ENCODE data around the gene ANKFY1.
A peak's percentile ranks its signal among the peaks of the same experiment; 100 is the strongest.

The ANKFY1 gene

GRCh38 chr17:4220655-4221054 is 43.1 kb downstream of the ANKFY1 start:
- TF ChIP-seq CTCF (IDR thresholded peaks at IDR 0.05; ENCODE audit: low read depth, low read length), result no peak
- H3K4me3 ChIP-seq (replicated peaks in 1 of 2; ENCODE audit: low read depth in 2 of 2, low read length in 2 of 2), result no peak overlapping the region
- peak; percentile 31 to 58 for DNase-seq (ENCODE audit: low read depth in 2 of 2)

GRCh38 chr17:4219241-4219640 is 44.5 kb downstream of the ANKFY1 start:
- no peak for TF ChIP-seq CTCF (IDR thresholded peaks at IDR 0.05; ENCODE audit: low read depth, low read length)
- DNase-seq (ENCODE audit: low read depth in 2 of 2), result no peak
- H3K4me3 ChIP-seq (replicated peaks in 1 of 2; ENCODE audit: low read depth in 2 of 2, low read length in 2 of 2), result no peak overlapping the region

DNA sequence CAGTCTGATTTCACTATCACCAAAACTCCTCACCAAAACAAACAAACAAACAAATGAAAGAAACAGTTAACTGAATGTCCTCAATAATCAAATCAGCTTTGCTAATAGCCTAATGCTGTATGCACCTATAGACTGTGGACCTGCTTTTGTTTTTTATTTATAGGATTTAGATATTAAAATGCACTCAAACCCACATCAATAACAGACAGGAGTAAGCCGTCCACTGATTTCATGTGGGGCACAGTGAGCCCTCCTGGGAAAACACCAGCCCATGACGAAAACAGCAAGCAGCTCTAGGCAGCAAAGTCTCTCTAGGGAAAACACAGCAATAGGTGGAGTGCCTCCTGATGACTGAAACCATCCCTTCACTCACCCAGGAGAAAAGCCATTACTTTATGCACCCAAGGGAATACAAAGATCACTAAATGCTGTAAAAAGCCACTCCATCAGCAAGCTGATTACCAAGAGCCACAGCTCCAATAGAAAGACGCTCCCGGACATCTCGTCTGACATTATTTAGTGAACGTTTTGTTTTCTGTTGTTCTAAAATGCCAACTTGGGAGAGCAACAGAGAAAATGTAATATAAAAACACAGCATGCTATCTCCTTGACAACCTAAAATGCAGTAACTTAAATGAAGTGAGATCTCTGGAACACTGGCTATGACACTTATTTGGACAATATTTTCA is 47.8 kb downstream of the ANKFY1 start:
- H3K4me3 ChIP-seq (replicated peaks in 1 of 2; ENCODE audit: low read depth in 2 of 2, low read length in 2 of 2), result no peak overlapping the region
- peak in 1 of 2 donors; percentile 43 for DNase-seq (ENCODE audit: low read depth in 2 of 2)
- no peak for TF ChIP-seq CTCF (IDR thresholded peaks at IDR 0.05; ENCODE audit: low read depth, low read length)

DNA sequence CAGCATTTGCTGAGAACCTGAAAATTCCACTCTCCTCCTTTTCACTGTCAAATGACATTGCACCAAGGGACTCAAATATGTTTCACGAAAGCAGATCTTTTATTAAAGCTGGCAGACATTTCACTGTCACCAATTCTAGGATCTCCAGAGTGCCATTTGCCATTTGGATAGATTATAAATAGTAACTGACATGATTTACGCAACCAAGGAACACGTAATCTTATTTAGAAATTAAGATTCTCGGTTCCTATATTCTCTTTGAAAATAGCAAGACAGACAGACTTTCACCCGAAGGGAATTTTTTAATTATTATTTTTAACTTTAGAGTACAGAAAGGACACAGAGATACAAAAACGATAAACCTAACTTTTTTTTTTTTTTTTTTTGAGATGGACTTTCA is 49.6 kb downstream of the ANKFY1 start:
- no peak overlapping the region for H3K4me3 ChIP-seq (replicated peaks in 1 of 2; ENCODE audit: low read depth in 2 of 2, low read length in 2 of 2)
- DNase-seq (ENCODE audit: low read depth in 2 of 2), result no peak
- no peak for TF ChIP-seq CTCF (IDR thresholded peaks at IDR 0.05; ENCODE audit: low read depth, low read length)

DNA sequence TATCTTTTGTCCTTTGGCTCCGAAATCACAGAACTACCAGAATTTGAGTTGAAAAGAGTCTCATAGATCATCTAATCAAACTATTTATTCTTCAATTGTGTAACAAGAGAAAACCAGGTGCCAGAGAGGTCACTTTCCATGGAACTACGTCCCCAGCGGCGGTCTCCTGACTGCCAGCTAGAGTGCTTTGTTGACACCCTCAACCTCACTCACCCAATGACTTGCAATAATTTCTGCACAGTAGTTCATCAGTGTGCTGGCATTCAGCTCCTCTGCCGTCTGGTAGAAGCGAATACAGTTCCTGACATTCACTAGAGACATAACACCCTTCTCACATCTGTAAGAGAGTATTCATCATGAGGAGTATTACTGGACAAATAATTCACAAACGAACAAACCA is 54.2 kb downstream of the ANKFY1 start:
- no peak for TF ChIP-seq CTCF (IDR thresholded peaks at IDR 0.05; ENCODE audit: low read depth, low read length)
- no peak for DNase-seq (ENCODE audit: low read depth in 2 of 2)
- no peak overlapping the region for H3K4me3 ChIP-seq (replicated peaks in 1 of 2; ENCODE audit: low read depth in 2 of 2, low read length in 2 of 2)

- no peak overlapping the region for H3K4me3 ChIP-seq (replicated peaks in 1 of 2; ENCODE audit: low read depth in 2 of 2, low read length in 2 of 2)
- peak; percentile 61 to 85 for DNase-seq (ENCODE audit: low read depth in 2 of 2)
- no peak for TF ChIP-seq CTCF (IDR thresholded peaks at IDR 0.05; ENCODE audit: low read depth, low read length)
Observed at GRCh38 chr17:4208238-4208637, 55.5 kb downstream of the ANKFY1 start.

DNA sequence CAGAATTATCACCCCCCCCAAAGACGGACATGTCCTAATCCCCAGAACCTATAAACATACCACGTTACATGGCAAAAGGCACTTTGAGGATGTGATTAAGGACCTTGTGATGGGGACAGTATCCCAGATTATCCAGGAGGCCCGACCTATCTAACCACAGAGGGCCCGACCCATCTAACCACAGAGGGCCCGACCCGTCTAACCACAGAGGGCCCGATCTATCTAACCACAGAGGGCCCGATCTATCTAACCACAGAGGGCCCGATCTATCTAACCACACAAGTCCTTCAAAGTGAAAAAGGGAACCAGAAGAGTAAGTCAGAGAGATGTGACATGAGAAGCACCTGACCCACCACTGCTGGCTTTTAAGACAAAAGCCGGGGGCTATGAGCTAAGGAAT is 56.8 kb downstream of the ANKFY1 start:
- DNase-seq (ENCODE audit: low read depth in 2 of 2), result peak; percentile 9 to 28
- TF ChIP-seq CTCF (IDR thresholded peaks at IDR 0.05; ENCODE audit: low read depth, low read length), result no peak
- no peak overlapping the region for H3K4me3 ChIP-seq (replicated peaks in 1 of 2; ENCODE audit: low read depth in 2 of 2, low read length in 2 of 2)
